Measurements from ENCODE around the gene FMO3. TPM values are rescaled to one million over a fixed set of nuclear protein-coding genes. Genes with fewer than 3 reads are reported as not detected.
A peak's percentile ranks its signal among the peaks of the same experiment; 100 is the strongest.

Gene FMO3
- total RNA-seq, 4 donors from 2014 or later, result 2.9 to 6.3 (median 5.8) TPM

GRCh38 chr1:171122893-171123292 lies 32.2 kb downstream of the FMO3 start:
- intact Hi-C loops (cut with DNase I), result no loop called here
- no peak overlapping the region for H3K27ac ChIP-seq (replicated peaks in 1 of 4)
- no peaks in the 10 kb centered on the region for H3K9me3 ChIP-seq
- no peaks in the 10 kb centered on the region for H3K27me3 ChIP-seq
- H3K4me1 ChIP-seq, result peaks cover 20 to 33% (median 24%) of the 10 kb centered on the region in 4 donors
- no peak for DNase-seq (ENCODE audit: extremely low spot score)
- no peak for TF ChIP-seq CTCF (IDR thresholded peaks at IDR 0.05)
- H3K4me3 ChIP-seq, result no peak overlapping the region
- no peaks in the 10 kb centered on the region for H3K36me3 ChIP-seq

GRCh38 chr1:171126504-171126903 lies 35.8 kb downstream of the FMO3 start:
- 53% methylated on average over 4 of the region's 4 CpGs for WGBS
- H3K27ac ChIP-seq (replicated peaks in 1 of 4), result peak overlapping the region; percentile 11 to 60 (median 38)
- intact Hi-C loops (cut with DNase I), result no loop called here
- H3K4me3 ChIP-seq, result no peak overlapping the region
- no peaks in the 10 kb centered on the region for H3K27me3 ChIP-seq
- TF ChIP-seq POLR2A (IDR thresholded peaks at IDR 0.05; ENCODE audit: low read depth) (no peak), POLR2AphosphoS5 (IDR thresholded peaks at IDR 0.05) (peak in 1 of 2 donors; percentile 13)
- no peaks in the 10 kb centered on the region for H3K9me3 ChIP-seq
- no peaks in the 10 kb centered on the region for H3K36me3 ChIP-seq
- DNase-seq (ENCODE audit: extremely low spot score), result no peak
- peaks cover 26 to 38% (median 32%) of the 10 kb centered on the region in 4 donors for H3K4me1 ChIP-seq

GRCh38 chr1:171127099-171127498 lies 36.4 kb downstream of the FMO3 start:
- Histone ChIP-seq H3K9me3 (no peaks in the 10 kb centered on the region), H3K27me3 (no peaks in the 10 kb centered on the region), H3K27ac (replicated peaks in 1 of 4) (peak overlapping the region in 3 of 4 donors; percentile 34 to 60 (median 42)), H3K4me3 (no peak overlapping the region), H3K4me1 (peaks cover 26 to 38% (median 32%) of the 10 kb centered on the region in 4 donors), H3K36me3 (no peaks in the 10 kb centered on the region)
- TF ChIP-seq POLR2A (IDR thresholded peaks at IDR 0.05; ENCODE audit: low read depth), result no peak
- no peak for TF ChIP-seq POLR2AphosphoS5 (IDR thresholded peaks at IDR 0.05)
- TF ChIP-seq EP300 (IDR thresholded peaks at IDR 0.05), result no peak
- no peak for TF ChIP-seq CTCF (IDR thresholded peaks at IDR 0.05)
- 65% methylated on average over 1 of the region's 1 CpG for WGBS
- DNase-seq (ENCODE audit: extremely low spot score), result no peak
- intact Hi-C loops (cut with DNase I), result no loop called here

- intact Hi-C loops (cut with DNase I), result no loop called here
- Histone ChIP-seq H3K36me3 (no peaks in the 10 kb centered on the region), H3K27me3 (no peaks in the 10 kb centered on the region), H3K4me1 (peaks cover 26 to 38% (median 31%) of the 10 kb centered on the region in 4 donors), H3K27ac (replicated peaks in 1 of 4) (peak overlapping the region in 3 of 4 donors; percentile 34 to 60 (median 51)), H3K9me3 (no peaks in the 10 kb centered on the region), H3K4me3 (no peak overlapping the region)
- TF ChIP-seq EP300 (IDR thresholded peaks at IDR 0.05), result no peak
- WGBS, result 43% methylated on average over 2 of the region's 2 CpGs
- no peak for DNase-seq (ENCODE audit: extremely low spot score)
Measured at GRCh38 chr1:171127501-171127900, 36.8 kb downstream of the FMO3 start.

GRCh38 chr1:171128463-171128862 lies 37.8 kb downstream of the FMO3 start:
- Histone ChIP-seq H3K27me3 (no peaks in the 10 kb centered on the region), H3K4me3 (no peak overlapping the region), H3K27ac (replicated peaks in 1 of 4) (peak overlapping the region in 1 of 4 donors; percentile 51), H3K9me3 (no peaks in the 10 kb centered on the region), H3K36me3 (no peaks in the 10 kb centered on the region), H3K4me1 (peaks cover 25 to 34% (median 27%) of the 10 kb centered on the region in 4 donors)
- DNase-seq (ENCODE audit: extremely low spot score), result no peak
- intact Hi-C loops (cut with DNase I), result no loop called here
- TF ChIP-seq CTCF (IDR thresholded peaks at IDR 0.05) (no peak), POLR2A (IDR thresholded peaks at IDR 0.05; ENCODE audit: low read depth) (no peak), POLR2AphosphoS5 (IDR thresholded peaks at IDR 0.05) (no peak), EP300 (IDR thresholded peaks at IDR 0.05) (no peak)

GRCh38 chr1:171134204-171134923 lies 43.7 kb downstream of the FMO3 start:
- Histone ChIP-seq H3K27ac (replicated peaks in 1 of 4) (no peak overlapping the region), H3K27me3 (no peaks in the 10 kb centered on the region), H3K4me1 (peaks cover under 1 to 18% (median 8%) of the 10 kb centered on the region in 4 donors), H3K9me3 (no peaks in the 10 kb centered on the region), H3K36me3 (no peaks in the 10 kb centered on the region), H3K4me3 (no peak overlapping the region)
- 70% methylated on average over 3 of the region's 3 CpGs for WGBS
- TF ChIP-seq POLR2AphosphoS5 (IDR thresholded peaks at IDR 0.05) (no peak), POLR2A (IDR thresholded peaks at IDR 0.05; ENCODE audit: low read depth) (no peak), CTCF (IDR thresholded peaks at IDR 0.05) (no peak), EP300 (IDR thresholded peaks at IDR 0.05) (no peak)
- intact Hi-C loops (cut with DNase I), result no loop called here
- no peak for DNase-seq (ENCODE audit: extremely low spot score)
